Liver (tissue), 9 donors: ENCODE data around the gene PIP4K2C. TPM values are rescaled to one million over a fixed set of nuclear protein-coding genes. Genes with fewer than 3 reads are reported as not detected.

Source experiments
- DNase-seq: peaks from one replicate; pipeline ENCODE4 v3.0.0-alpha.2; 2017; ENCODE audit warnings: low spot score
- H3K27ac ChIP-seq, 2 donors: one replicate each; pipeline ENCODE4 v1.7.0; 2013; ENCODE audit warnings: inconsistent platforms in 2 of 2, low read length in 2 of 2, control low read depth in 1 of 2, low read depth in 1 of 2, mild to moderate bottlenecking in 1 of 2
- H3K27me3 ChIP-seq, 4 donors: one replicate each; pipeline versions ENCODE4 v1.6.1 to v1.7.0; 2013; ENCODE audit warnings: low read length in 3 of 4, inconsistent platforms in 1 of 4, mild to moderate bottlenecking in 1 of 4, moderate library complexity in 1 of 4; ENCODE audit not compliant: control insufficient read depth in 4 of 4, insufficient read depth in 4 of 4
- H3K36me3 ChIP-seq, 4 donors: one replicate each; pipeline versions ENCODE4 v1.6.1 to v1.7.0; 2013; ENCODE audit warnings: low read length in 3 of 4, mild to moderate bottlenecking in 3 of 4, low read depth in 1 of 4, moderate library complexity in 1 of 4; ENCODE audit not compliant: control insufficient read depth in 4 of 4, insufficient read depth in 3 of 4
- H3K4me1 ChIP-seq, 4 donors: one replicate each; pipeline versions ENCODE4 v1.6.1 to v1.7.0; 2013; ENCODE audit warnings: low read length in 3 of 4, mild to moderate bottlenecking in 3 of 4, moderate library complexity in 1 of 4; ENCODE audit not compliant: control insufficient read depth in 4 of 4, insufficient read depth in 4 of 4
- H3K4me3 ChIP-seq, 3 donors: one replicate each; pipeline versions ENCODE4 v1.6.1 to v1.7.0; 2013; ENCODE audit warnings: low read length in 3 of 3, control low read depth in 1 of 3, low read depth in 1 of 3, mild to moderate bottlenecking in 1 of 3
- H3K9ac ChIP-seq, 2 donors: one replicate each; pipeline ENCODE4 v1.7.0; 2013; ENCODE audit warnings: low read length in 2 of 2, mild to moderate bottlenecking in 2 of 2, moderate library complexity in 2 of 2, control low read depth in 1 of 2, low read depth in 1 of 2
- H3K9me3 ChIP-seq, 4 donors: one replicate each; pipeline versions ENCODE4 v1.6.1 to v1.7.0; 2013; ENCODE audit warnings: low read length in 3 of 4; ENCODE audit not compliant: control insufficient read depth in 4 of 4
- ATF3 ChIP-seq: IDR thresholded peaks from 2 replicates; pipeline ENCODE4 v1.6.1; 2016; ENCODE audit warnings: antibody characterized with exemption
- EGR1 ChIP-seq, 2 donors: IDR thresholded peaks; 2 replicates each; pipeline ENCODE4 v1.6.1; 2016 to 2018; ENCODE audit warnings: antibody characterized with exemption in 2 of 2, low read depth in 2 of 2
- FOXA1 ChIP-seq: IDR thresholded peaks from 2 replicates; pipeline ENCODE4 v1.6.1; 2016; ENCODE audit warnings: antibody characterized with exemption
- FOXA2 ChIP-seq: IDR thresholded peaks from 2 replicates; pipeline ENCODE4 v1.6.1; 2016; ENCODE audit warnings: antibody characterized with exemption
- GABPA ChIP-seq, 2 donors: IDR thresholded peaks in 1 of 2; conservative IDR thresholded peaks in 1 of 2; 2 replicates each; pipeline ENCODE4 v1.6.1; 2016; ENCODE audit warnings: antibody characterized with exemption in 2 of 2, mild to moderate bottlenecking in 1 of 2, moderate library complexity in 1 of 2
- HNF4A ChIP-seq, 2 donors: conservative IDR thresholded peaks; 2 replicates each; pipeline ENCODE4 v1.6.1; 2016; ENCODE audit warnings: antibody characterized with exemption in 2 of 2, mild to moderate bottlenecking in 2 of 2
- HNF4G ChIP-seq: IDR thresholded peaks from 2 replicates; pipeline ENCODE4 v1.6.1; 2016; ENCODE audit warnings: antibody characterized with exemption
- JUND ChIP-seq, 2 donors: IDR thresholded peaks; 2 replicates each; pipeline ENCODE4 v1.6.1; 2016; ENCODE audit warnings: antibody characterized with exemption in 2 of 2
- MAX ChIP-seq: IDR thresholded peaks from 2 replicates; pipeline ENCODE4 v1.6.1; 2016; ENCODE audit warnings: antibody characterized with exemption
- NR2F2 ChIP-seq: IDR thresholded peaks from 2 replicates; pipeline ENCODE4 v1.6.1; 2016; ENCODE audit warnings: antibody characterized with exemption
- RAD21 ChIP-seq, 2 donors: IDR thresholded peaks; 2 replicates each; pipeline ENCODE4 v1.6.1; 2016; ENCODE audit warnings: antibody characterized with exemption in 2 of 2, mild to moderate bottlenecking in 2 of 2
- RXRA ChIP-seq, 2 donors: IDR thresholded peaks; 2 replicates each; pipeline ENCODE4 v1.6.1; 2017 to 2018; ENCODE audit warnings: antibody characterized with exemption in 2 of 2, mild to moderate bottlenecking in 1 of 2
- SP1 ChIP-seq: IDR thresholded peaks from 2 replicates; pipeline ENCODE4 v1.6.1; 2018; ENCODE audit warnings: antibody characterized with exemption, mild to moderate bottlenecking
- TAF1 ChIP-seq: conservative IDR thresholded peaks from 2 replicates; pipeline ENCODE4 v1.6.1; 2016; ENCODE audit warnings: antibody characterized with exemption, mild to moderate bottlenecking
- YY1 ChIP-seq: IDR thresholded peaks from 2 replicates; pipeline ENCODE4 v1.6.1; 2016; ENCODE audit warnings: antibody characterized with exemption, mild to moderate bottlenecking
- ZBTB33 ChIP-seq: IDR thresholded peaks from 2 replicates; pipeline ENCODE4 v1.6.1; 2016; ENCODE audit warnings: antibody characterized with exemption
- WGBS: extraction: QIAGEN DNeasy Blood & Tissue Kit; methylation state at CpG from one replicate; pipeline ENCODE4 v1.1.7; 2013; 5-methylcytosine and 5-hydroxymethylcytosine counted together
- polyA plus RNA-seq, 2 donors: library from polyadenylated mRNA; stranded (reverse) in 1 of 2; unstranded in 1 of 2; fragments of 200-250 nt in 1 of 2; fragments of >200 nt in 1 of 2; fragmentation: Nextera tagmentation in 1 of 2; extraction: Ambion mirVana in 1 of 2; gene quantifications; one replicate each; pipeline versions ENCODE4 v1.2.1 to v1.2.3, GENCODE V29; 2013 to 2015
- total RNA-seq, 2 donors: library from RNA; depleted of rRNA; stranded (reverse); fragments of >200 nt; gene quantifications; one replicate each; pipeline ENCODE4 v1.2.3, GENCODE V29; 2014
- TF ChIP-seq, protein P1 (sequence below): fragments of 150-350 bp; IDR thresholded peaks from 2 replicates; pipeline ENCODE4 v1.5.1; 2017; ENCODE audit warnings: improper control_type of control experiment, low read depth, low read length; ENCODE audit not compliant: missing input control
- TF ChIP-seq, protein P2 (sequence below): IDR thresholded peaks from 2 replicates; pipeline ENCODE4 v1.6.1; 2016; ENCODE audit warnings: antibody characterized with exemption, mild to moderate bottlenecking
- donor health status: healthy.
- donor health status: healthy.
- donor health status: healthy.
- donor health status: healthy.
- donor health status: healthy.

Gene PIP4K2C
- total and polyA plus RNA-seq, 4 donors: 6.5 to 11.9 (median 9.4) TPM

DNA sequence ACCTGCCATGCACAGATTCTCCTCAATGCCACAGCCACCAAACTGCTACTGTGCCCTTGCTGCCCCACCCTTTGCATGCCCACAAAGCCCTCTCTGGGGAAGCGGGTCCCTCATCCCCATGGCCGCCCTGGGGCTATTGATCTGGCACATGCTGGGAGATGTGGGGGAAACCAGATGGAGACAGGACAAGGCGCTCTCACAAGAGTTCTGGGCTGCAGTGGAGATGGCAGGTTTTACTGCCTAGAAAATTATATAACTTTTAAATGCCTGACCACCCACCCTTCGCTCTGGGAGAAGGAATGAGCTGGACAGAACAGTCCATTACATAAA, 10.6 kb upstream of the PIP4K2C start:
- H3K36me3 ChIP-seq: no peaks in the 10 kb centered on the region
- no peak overlapping the region for H3K4me3 ChIP-seq
- WGBS: 90% methylated on average over 4 of the region's 4 CpGs
- no peaks in the 10 kb centered on the region for H3K9me3 ChIP-seq
- TF ChIP-seq, protein P1, sequence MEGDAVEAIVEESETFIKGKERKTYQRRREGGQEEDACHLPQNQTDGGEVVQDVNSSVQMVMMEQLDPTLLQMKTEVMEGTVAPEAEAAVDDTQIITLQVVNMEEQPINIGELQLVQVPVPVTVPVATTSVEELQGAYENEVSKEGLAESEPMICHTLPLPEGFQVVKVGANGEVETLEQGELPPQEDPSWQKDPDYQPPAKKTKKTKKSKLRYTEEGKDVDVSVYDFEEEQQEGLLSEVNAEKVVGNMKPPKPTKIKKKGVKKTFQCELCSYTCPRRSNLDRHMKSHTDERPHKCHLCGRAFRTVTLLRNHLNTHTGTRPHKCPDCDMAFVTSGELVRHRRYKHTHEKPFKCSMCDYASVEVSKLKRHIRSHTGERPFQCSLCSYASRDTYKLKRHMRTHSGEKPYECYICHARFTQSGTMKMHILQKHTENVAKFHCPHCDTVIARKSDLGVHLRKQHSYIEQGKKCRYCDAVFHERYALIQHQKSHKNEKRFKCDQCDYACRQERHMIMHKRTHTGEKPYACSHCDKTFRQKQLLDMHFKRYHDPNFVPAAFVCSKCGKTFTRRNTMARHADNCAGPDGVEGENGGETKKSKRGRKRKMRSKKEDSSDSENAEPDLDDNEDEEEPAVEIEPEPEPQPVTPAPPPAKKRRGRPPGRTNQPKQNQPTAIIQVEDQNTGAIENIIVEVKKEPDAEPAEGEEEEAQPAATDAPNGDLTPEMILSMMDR: no peak
- no peak for TF ChIP-seq JUND (IDR thresholded peaks at IDR 0.05)
- TF ChIP-seq FOXA2: no peak
- no peak for TF ChIP-seq EGR1 (IDR thresholded peaks at IDR 0.05; ENCODE audit: low read depth in 2 of 2)
- no peak for TF ChIP-seq HNF4G
- TF ChIP-seq, protein P2, sequence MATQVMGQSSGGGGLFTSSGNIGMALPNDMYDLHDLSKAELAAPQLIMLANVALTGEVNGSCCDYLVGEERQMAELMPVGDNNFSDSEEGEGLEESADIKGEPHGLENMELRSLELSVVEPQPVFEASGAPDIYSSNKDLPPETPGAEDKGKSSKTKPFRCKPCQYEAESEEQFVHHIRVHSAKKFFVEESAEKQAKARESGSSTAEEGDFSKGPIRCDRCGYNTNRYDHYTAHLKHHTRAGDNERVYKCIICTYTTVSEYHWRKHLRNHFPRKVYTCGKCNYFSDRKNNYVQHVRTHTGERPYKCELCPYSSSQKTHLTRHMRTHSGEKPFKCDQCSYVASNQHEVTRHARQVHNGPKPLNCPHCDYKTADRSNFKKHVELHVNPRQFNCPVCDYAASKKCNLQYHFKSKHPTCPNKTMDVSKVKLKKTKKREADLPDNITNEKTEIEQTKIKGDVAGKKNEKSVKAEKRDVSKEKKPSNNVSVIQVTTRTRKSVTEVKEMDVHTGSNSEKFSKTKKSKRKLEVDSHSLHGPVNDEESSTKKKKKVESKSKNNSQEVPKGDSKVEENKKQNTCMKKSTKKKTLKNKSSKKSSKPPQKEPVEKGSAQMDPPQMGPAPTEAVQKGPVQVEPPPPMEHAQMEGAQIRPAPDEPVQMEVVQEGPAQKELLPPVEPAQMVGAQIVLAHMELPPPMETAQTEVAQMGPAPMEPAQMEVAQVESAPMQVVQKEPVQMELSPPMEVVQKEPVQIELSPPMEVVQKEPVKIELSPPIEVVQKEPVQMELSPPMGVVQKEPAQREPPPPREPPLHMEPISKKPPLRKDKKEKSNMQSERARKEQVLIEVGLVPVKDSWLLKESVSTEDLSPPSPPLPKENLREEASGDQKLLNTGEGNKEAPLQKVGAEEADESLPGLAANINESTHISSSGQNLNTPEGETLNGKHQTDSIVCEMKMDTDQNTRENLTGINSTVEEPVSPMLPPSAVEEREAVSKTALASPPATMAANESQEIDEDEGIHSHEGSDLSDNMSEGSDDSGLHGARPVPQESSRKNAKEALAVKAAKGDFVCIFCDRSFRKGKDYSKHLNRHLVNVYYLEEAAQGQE: no peak
- no peak for TF ChIP-seq NR2F2
- no peak for DNase-seq
- H3K27ac ChIP-seq: no peak overlapping the region
- no peak overlapping the region for H3K9ac ChIP-seq
- no peaks in the 10 kb centered on the region for H3K27me3 ChIP-seq
- H3K4me1 ChIP-seq: peaks cover 0 to 2% (median 0%) of the 10 kb centered on the region in 4 donors

- no peak for DNase-seq
- Histone ChIP-seq H3K4me1 (peaks cover 0 to 9% (median 4%) of the 10 kb centered on the region in 4 donors), H3K4me3 (no peak overlapping the region), H3K36me3 (no peaks in the 10 kb centered on the region), H3K9ac (no peak overlapping the region), H3K27me3 (no peaks in the 10 kb centered on the region), H3K27ac (no peak overlapping the region), H3K9me3 (no peaks in the 10 kb centered on the region)
- WGBS: 88% methylated on average over 1 of the region's 1 CpG
- TF ChIP-seq HNF4A (conservative IDR thresholded peaks at IDR 0.05): no peak
- TF ChIP-seq EGR1 (IDR thresholded peaks at IDR 0.05; ENCODE audit: low read depth in 2 of 2): no peak
- TF ChIP-seq GABPA (IDR thresholded peaks at IDR 0.05 in 1 of 2, conservative IDR thresholded peaks at IDR 0.05 in 1 of 2): no peak
- no peak for TF ChIP-seq JUND (IDR thresholded peaks at IDR 0.05)
- TF ChIP-seq YY1: no peak
- no peak for TF ChIP-seq FOXA1
- no peak for TF ChIP-seq NR2F2
Observed at GRCh38 chr12:57581802-57582201, 9.2 kb upstream of the PIP4K2C start.

GRCh38 chr12:57582440-57582839, 8.6 kb upstream of the PIP4K2C start:
- H3K27me3 ChIP-seq: no peaks in the 10 kb centered on the region
- 98% methylated on average over 1 of the region's 1 CpG for WGBS
- DNase-seq: no peak
- no peak overlapping the region for H3K9ac ChIP-seq
- no peaks in the 10 kb centered on the region for H3K36me3 ChIP-seq
- H3K9me3 ChIP-seq: no peaks in the 10 kb centered on the region
- H3K4me1 ChIP-seq: peaks cover 1 to 13% (median 9%) of the 10 kb centered on the region in 4 donors
- H3K4me3 ChIP-seq: no peak overlapping the region
- no peak overlapping the region for H3K27ac ChIP-seq
- no peak for TF ChIP-seq ATF3
- no peak for TF ChIP-seq FOXA1
- no peak for TF ChIP-seq NR2F2
- no peak for TF ChIP-seq RXRA (IDR thresholded peaks at IDR 0.05)
- TF ChIP-seq YY1: no peak
- TF ChIP-seq FOXA2: no peak
- TF ChIP-seq JUND (IDR thresholded peaks at IDR 0.05): no peak
- TF ChIP-seq RAD21 (IDR thresholded peaks at IDR 0.05): no peak
- no peak for TF ChIP-seq MAX
- TF ChIP-seq HNF4G: no peak
- TF ChIP-seq ZBTB33: no peak
- TF ChIP-seq TAF1: no peak
- TF ChIP-seq SP1: no peak
- TF ChIP-seq HNF4A (conservative IDR thresholded peaks at IDR 0.05): no peak
- TF ChIP-seq EGR1 (IDR thresholded peaks at IDR 0.05; ENCODE audit: low read depth in 2 of 2): no peak
